Smooth muscle cell of the brain vasculature (primary cell): Measurements from ENCODE around the gene GOLGA3.
"Not testable (repeated sequence)": the region's sequence is repeated elsewhere in the genome, so short reads cannot be mapped to it uniquely, and the experiment has no call there.

Experiments used
- DNase-seq: peaks from one replicate; pipeline ENCODE4 v3.0.0-alpha.2; 2012; ENCODE audit warnings: low read depth, low spot score

Gene GOLGA3

DNA sequence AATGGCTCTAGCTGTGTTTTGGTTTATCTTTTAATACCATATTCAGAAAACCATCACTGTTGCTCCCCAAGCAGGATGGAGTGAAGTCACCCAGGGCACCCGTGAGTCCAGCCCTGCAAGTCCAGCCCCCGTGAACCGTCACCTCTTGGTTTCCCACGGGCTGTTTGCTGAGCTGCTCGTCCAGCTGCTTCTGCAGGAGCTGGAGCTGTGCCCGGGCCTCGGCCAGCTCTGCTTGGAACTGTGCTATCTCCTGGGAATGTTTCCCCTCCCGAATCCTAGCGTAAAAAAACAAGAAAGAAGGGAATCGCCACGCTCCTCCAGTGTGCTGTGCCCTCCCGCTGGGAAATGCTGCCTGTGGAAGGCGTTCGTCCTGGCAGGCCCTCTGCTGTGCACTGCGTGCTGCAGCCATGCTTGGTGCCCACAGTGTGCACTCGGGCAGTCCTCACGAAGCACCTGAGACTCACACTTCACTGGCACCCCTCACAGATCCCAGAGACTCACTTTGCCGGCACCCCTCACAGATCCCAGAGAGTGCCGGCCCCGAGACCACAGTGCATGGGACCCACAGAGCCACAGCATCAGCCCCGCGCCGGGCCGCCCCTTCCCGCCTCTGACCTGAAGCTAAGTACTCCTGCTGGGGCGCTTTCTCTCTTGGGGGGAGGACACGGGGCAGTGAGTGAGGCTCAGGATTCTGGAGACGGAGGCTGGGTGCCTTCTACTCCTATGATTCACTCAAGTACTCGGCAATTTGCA lies 51.7 kb downstream of the GOLGA3 start:
- DNase-seq = peak; percentile 68

GRCh38 chr12:132776230-132776625 lies 52.4 kb downstream of the GOLGA3 start:
- DNase-seq = not testable (repeated sequence)

DNA sequence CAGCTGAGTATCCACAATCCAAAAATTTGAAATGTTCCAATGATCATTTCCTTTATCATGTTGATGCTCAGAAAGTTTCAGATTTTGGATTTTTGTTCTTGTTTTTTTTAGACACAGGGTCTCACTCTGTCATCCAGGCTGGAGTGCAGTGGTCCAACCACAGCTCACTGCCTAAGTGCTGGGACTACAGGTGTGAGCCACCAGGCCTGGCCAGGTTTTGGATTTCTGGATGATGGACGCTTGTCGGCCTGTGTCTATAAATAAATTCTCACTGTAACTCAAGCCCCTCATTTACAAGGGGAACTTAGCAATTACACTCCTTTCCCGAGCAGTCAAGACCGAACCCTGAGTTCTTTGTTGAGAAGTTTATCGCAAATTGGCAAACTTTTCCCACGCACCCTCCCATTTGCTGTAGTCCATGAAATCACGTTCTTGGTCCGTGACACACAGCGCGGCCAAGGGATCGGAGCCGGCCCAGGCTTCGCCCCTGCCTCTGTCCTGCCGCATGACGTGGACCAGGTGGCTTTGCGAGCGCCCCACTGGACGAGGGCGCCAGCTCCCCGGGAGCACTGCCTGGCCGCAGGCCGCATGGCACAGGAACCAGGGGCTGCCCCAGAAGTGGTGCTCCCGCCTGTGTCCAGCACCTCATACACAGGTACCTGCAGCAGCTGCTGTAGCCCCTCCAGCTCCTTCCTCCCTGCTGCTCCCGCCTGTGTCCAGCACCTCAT lies 53.0 kb downstream of the GOLGA3 start:
- DNase-seq = no peak

DNA sequence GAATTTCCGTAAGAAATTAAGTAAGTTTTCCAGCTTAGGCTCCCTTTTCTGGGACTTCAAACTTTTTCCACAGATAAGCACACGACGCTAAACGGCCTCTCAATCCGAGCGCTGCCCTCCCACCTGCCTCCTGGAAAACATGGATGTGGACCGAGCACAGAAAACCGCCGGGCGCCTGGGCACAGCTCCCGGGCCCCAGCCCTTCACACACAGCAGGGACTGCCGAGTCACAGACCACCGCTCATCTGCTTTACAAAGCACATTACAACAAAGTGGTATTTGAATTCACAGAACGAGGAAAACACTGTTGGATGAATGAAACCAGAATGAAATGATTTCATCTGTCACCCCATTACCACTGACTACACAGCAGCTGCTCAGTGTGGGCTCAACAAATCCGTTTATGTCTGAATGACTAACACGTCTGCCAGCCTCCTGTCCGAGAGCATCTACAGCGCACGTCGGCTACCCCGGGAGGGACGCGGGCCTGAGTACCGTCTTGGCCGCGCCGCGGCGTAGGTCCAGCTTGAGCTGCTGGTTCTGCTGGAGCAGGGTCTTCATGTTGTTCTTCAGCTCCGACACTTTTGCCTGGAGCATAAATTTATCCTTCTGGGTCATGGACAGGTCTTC lies 53.9 kb downstream of the GOLGA3 start:
- DNase-seq = no peak

GRCh38 chr12:132774159-132774558 lies 54.5 kb downstream of the GOLGA3 start:
- no peak for DNase-seq

DNA sequence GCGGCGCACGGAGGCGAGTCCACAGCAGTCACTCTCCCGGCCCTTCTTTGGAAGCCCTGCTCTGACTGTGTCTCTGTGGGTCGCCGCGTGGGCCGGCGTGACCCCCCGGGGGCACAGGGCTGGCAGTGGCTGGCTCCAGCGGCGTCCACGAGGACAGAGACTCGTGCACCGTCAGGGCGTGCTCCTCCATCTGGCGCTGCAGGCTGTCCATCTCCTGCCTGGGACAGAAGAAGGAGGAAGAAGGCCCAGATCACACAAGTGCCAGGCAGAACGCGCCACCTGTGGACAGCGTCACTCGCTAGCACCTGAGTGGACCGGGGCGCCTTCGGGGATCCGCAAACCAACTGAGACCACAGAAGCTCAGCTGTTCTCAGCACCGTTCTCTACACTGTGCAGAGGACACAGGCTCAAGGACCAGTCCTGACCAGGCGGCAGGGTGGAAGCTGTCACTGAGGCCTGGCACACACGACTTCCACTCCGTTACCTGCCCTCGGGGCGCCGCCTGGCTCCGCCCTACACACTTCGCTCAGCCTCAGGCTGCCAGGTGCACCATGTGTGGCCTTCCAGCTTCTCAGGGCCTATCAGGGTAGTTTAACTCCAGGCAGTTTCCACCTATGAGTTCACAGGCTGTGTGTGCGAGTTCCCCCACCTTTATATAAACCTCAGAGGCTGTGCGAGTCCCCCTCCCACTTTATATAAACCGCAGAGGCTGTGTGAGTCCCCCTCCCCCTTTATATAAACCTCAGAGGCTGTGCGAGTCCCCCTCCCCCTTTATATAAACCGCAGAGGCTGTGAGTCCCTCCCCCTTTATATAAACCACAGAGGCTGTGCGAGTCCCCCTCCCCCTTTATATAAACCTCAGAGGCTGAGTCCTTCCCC lies 55.4 kb downstream of the GOLGA3 start:
- no peak for DNase-seq

GRCh38 chr12:132772606-132773005 lies 56.1 kb downstream of the GOLGA3 start:
- no peak for DNase-seq

DNA sequence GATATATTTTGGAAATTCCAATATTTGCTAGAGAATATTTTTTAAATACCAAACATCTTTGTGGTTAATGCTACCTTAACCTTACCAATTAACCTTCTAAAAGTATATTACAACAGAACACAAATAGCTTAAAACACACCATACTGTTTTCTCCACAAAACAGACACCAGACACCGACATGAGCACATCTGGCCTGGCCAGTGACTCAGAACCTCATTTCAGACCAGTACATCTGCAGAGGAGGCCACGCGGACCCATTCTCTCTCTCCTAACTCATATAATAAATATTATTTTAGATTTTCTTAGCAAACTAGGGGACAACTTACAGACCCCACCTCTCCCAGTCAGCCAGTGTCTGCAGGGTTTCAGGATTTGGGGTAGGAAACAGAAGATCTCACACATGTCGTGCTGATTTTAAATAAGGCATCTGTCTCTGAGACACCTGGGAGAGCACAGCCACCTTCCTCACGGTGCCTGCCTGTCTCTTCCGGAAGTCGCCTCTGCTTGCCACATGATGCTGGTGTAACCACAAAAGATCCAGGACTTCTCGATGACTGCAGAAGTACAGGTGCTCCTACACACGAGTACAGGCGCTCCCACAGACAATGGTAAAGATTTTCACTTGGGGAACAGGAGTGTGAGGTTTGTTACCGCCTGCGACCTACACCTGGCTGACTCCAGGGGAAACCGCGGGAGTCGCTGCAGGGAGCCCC lies 57.4 kb downstream of the GOLGA3 start:
- no peak for DNase-seq

- no peak for DNase-seq
These were observed 62.1 kb downstream of the GOLGA3 start for GRCh38 chr12:132766380-132767085.

- DNase-seq = no peak
These were observed 63.3 kb downstream of the GOLGA3 start for GRCh38 chr12:132765361-132765760.

GRCh38 chr12:132764231-132764630 lies 64.4 kb downstream of the GOLGA3 start:
- DNase-seq = no peak

- DNase-seq = peak; percentile 57
These were observed 66.6 kb downstream of the GOLGA3 start for GRCh38 chr12:132761921-132762583.

DNA sequence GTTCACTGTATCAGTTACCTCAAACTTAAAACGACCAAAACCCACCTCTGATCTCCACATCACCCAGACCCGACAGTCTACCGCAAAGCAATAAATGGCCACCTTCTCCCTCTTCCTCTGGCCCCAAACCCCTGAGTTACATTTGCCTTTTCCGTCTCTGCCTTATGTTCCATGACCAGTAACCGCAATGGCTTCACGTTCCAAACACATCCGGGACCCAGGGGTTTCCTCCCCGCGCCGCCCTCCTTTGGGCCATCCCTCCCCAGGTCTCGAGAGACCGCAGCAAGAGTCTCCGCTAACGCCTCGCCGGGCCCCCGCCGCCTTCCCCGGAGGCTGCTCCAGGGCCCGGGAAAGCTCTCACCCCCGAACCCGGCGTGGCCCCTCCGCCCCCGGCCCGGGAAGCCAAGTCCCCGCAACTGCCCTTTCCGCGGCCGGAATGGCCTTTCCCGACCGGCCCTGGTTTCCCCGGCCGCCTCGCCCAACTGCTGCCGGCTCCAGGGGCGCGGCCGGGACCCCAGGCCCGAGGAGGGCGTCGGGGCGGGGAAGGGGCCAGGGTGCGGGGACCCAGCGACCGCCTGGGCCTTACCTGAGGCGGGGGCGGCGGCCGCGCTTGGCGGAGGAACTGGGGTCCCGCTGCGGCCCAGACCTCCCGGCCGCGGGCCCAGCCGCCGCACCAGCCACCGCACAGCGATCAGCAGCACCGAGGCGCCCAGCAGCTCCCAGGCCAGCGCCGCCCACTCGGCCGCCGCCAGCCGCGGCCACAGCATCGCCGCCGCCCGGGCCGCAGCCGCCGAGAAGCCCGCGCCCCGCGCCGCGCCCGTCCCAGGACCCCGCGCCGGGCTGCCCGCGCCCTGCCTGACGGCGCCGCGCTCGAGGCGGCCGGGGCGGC lies 67.4 kb downstream of the GOLGA3 start, which contains the start of gene ANKLE2:
TSS of gene ANKLE2 (minus strand) at position 801 of the 889 bp plus-strand sequence. CDS start at position 767, 34 bp downstream.
- no peak for DNase-seq

GRCh38 chr12:132759359-132759758 lies 69.3 kb downstream of the GOLGA3 start:
- DNase-seq = no peak

DNA sequence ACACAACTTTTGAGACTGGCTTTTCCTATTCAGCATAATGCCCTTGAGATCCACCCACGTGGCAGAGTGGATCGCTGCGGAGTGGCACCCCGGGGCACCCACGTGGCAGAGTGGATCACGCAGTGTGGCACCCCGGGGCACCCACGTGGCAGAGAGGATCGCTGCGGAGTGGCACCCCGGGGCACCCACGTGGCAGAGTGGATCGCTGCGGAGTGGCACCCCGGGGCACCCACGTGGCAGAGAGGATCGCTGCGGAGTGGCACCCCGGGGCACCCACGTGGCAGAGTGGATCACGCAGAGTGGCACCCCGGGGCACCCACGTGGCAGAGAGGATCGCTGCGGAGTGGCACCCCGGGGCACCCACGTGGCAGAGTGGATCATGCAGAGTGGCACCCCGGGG lies 69.8 kb downstream of the GOLGA3 start:
- not testable (repeated sequence) for DNase-seq

DNA sequence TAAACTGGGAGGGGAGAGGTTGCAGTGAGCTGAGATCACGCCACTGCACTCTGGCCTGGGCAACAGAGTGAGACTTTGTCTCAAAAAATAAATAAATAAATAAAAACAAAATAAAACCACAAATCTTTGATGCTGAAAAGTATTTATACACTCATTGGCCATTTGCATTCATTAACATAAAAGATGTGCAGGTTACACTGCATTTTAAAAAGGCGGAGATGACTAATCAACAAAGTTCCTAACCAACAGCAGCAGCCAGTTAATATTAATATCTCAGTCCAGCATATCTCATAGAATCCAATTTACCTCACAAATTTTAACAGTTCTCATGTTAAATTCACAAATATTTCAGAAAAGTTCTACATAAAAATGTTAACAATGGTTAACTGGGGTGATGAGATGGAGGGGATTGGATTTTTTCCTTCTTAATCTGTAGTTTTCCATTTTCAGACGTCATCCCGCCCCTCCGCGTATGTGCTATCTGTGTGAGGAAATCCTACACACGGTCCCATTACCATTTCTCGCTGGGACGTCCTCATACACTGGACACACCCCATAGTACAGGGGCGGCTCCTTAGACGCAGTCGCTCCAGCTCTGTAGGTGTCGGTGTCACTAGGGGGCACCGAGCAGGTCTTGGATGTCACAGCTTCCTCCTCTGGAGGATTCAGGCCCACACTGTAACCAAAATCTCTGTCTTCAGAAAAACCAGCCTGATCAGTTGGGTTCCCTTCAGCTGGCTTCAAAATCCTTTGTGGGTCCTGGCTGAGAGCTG lies 74.3 kb downstream of the GOLGA3 start:
- no peak for DNase-seq

DNA sequence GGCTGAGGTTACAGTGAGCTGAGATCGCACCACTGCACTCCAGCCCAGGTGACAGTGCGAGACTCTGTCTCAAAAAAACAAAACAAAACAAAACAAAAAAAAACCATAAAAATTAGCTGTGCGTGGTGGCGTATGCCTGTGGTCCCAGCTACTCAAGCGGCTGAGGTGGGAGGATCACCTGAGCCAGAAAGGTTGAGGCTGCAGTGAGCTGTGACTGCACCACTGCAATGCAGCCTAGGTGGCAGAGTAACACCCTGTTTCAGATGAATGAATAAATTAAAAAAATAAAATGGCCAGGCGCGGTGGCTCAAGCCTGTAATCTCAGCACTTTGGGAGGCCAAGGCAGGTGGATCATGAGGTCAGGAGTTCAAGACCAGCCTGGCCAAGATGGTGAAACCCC lies 75.0 kb downstream of the GOLGA3 start:
- not testable (repeated sequence) for DNase-seq

GRCh38 chr12:132748319-132748718 lies 80.3 kb downstream of the GOLGA3 start:
- DNase-seq = no peak
